Muscle layer of colon (tissue), 2 donors: ENCODE data around the gene PLEKHB1.

Experiments
- H3K27ac ChIP-seq: one replicate; pipeline ENCODE4 v1.7.0; 2013; ENCODE audit warnings: low read depth, mild to moderate bottlenecking, low read length, moderate library complexity
- H3K27me3 ChIP-seq, 2 donors: one replicate each; pipeline ENCODE4 v1.7.0; 2013; ENCODE audit warnings: low read length in 2 of 2, mild to moderate bottlenecking in 2 of 2; ENCODE audit not compliant: insufficient read depth in 2 of 2, control insufficient read depth in 1 of 2
- H3K36me3 ChIP-seq: one replicate; pipeline ENCODE4 v1.7.0; 2013; ENCODE audit warnings: mild to moderate bottlenecking, low read length; ENCODE audit not compliant: insufficient read depth
- H3K4me1 ChIP-seq: one replicate; pipeline ENCODE4 v1.7.0; 2013; ENCODE audit warnings: mild to moderate bottlenecking, low read length; ENCODE audit not compliant: insufficient read depth
- H3K4me3 ChIP-seq, 2 donors: one replicate each; pipeline ENCODE4 v1.7.0; 2013; ENCODE audit warnings: low read length in 2 of 2, low read depth in 1 of 2, mild to moderate bottlenecking in 1 of 2, moderate library complexity in 1 of 2
- H3K9ac ChIP-seq: one replicate; pipeline ENCODE4 v1.7.0; 2013; ENCODE audit warnings: low read length
- H3K9me3 ChIP-seq: one replicate; pipeline ENCODE4 v1.7.0; 2013; ENCODE audit warnings: mild to moderate bottlenecking, low read length
- donor health status: abdominal sarcoma.
- donor health status: Adenocarcinoma of cecum.

The PLEKHB1 gene

DNA sequence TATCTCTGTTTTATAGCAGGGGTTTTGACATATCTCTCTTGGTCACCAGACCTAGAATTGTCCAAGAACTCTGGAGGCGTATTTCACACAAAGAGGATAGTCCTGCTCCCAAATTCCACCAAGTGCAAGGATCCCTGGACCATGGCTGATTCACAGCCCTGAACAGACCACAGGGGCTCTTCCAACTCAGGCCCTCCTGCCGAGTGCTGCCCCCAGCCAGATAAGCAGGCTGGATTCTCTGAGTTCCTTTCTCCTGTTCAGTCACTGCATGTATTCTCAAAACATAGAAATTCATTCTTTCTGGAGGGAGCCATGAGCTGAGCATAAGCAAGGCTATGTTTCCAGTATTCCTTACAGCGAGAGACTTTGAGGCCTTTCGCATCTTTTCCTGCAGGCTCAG, 13.4 kb upstream of the PLEKHB1 start:
- no peaks in the 10 kb centered on the region for H3K9me3 ChIP-seq
- no peak overlapping the region for H3K27ac ChIP-seq
- H3K4me1 ChIP-seq, result no peaks in the 10 kb centered on the region

DNA sequence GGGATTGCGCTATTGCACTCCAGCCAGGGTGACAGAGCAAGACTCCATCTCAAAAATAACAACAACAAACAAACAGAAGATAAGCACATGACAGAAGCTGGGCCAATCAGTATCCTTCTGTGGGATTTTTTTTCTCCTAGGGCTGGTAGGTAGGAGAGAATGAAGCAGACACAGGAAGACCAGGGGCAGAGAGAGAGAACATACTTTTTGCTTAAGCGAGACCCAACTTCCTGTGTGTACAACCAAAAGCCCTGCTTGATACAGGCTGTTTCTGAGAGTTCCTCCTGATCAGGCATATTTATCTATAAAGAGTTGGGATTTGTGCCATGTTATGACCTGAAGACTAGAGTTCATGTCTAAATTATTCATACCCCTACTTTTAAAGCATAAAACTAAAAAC, 12.4 kb upstream of the PLEKHB1 start:
- no peaks in the 10 kb centered on the region for H3K9me3 ChIP-seq
- H3K9ac ChIP-seq, result no peak overlapping the region
- H3K27ac ChIP-seq, result no peak overlapping the region
- no peaks in the 10 kb centered on the region for H3K36me3 ChIP-seq
- no peaks in the 10 kb centered on the region for H3K4me1 ChIP-seq
- H3K27me3 ChIP-seq, result no peaks in the 10 kb centered on the region
- no peak overlapping the region for H3K4me3 ChIP-seq

More for the DNA sequence above, 13.4 kb upstream of the PLEKHB1 start:
- Histone ChIP-seq H3K9ac (no peak overlapping the region), H3K4me3 (no peak overlapping the region), H3K36me3 (no peaks in the 10 kb centered on the region), H3K27me3 (no peaks in the 10 kb centered on the region)

DNA sequence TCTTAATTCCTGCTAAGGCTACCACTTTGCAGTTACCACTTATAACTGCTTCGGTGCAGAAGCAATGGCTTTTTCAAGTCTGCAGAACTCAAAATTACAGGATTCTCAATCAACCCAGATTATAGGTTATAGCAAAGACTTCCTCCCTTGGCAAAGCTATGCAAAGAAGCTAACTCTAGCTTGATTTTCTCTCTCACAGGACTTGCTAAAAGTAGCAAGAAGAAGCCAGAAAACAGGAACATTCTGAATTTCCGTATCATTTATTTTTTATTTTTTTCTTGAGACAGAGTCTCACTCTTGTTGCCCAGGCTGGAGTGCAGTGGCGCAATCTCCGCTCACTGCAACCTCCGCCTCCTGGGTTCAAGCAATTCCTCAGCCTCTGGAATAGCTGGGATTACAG, 10.7 kb upstream of the PLEKHB1 start:
- H3K9me3 ChIP-seq, result no peaks in the 10 kb centered on the region
- no peak overlapping the region for H3K4me3 ChIP-seq

DNA sequence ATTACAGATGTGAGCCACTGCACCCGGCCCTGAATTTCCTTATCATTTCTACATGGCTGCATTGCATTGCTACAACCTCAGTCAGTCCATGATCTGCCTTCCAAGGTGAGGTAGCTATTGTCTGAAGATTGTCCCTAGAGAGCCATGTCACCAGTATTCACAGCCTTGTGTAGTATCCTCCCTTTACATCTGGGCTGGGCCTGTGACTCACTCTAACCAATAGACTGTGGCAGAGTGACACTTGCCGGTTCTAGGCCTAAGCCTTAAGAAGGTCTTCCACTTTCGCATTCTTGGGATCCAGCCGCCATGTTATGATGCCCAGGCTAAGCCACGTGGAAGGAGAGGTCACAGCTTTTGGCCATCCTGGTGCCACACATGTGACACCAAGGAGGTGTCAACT, 10.1 kb upstream of the PLEKHB1 start:
- no peak overlapping the region for H3K9ac ChIP-seq
- H3K9me3 ChIP-seq, result no peaks in the 10 kb centered on the region
- H3K27ac ChIP-seq, result no peak overlapping the region
- no peak overlapping the region for H3K4me3 ChIP-seq
- no peaks in the 10 kb centered on the region for H3K27me3 ChIP-seq
- H3K36me3 ChIP-seq, result no peaks in the 10 kb centered on the region
- H3K4me1 ChIP-seq, result no peaks in the 10 kb centered on the region

More for the DNA sequence above, 10.7 kb upstream of the PLEKHB1 start:
- H3K9ac ChIP-seq, result no peak overlapping the region
- no peak overlapping the region for H3K27ac ChIP-seq
- no peaks in the 10 kb centered on the region for H3K4me1 ChIP-seq
- no peaks in the 10 kb centered on the region for H3K27me3 ChIP-seq
- H3K36me3 ChIP-seq, result no peaks in the 10 kb centered on the region

DNA sequence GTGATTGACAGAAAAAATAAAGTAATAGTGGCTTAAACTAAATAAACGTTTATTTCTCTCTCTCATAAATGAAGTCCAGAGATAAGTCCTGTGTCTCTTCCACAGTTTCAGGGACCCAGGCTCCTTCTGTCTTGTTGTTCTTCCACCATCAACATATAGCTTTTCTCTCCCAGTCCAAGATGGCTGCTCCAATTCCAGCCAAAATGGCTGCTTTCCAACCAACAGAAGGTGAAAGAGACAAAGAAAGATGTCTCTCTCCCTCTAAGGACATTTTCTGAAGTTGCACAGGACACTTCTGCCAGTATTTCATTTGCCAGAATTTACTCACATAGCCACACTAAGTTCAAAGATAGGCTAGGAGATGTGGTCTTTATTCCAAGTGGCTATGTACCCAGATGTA, 9.4 kb upstream of the PLEKHB1 start:
- no peak overlapping the region for H3K4me3 ChIP-seq
- no peaks in the 10 kb centered on the region for H3K27me3 ChIP-seq
- H3K9ac ChIP-seq, result no peak overlapping the region
- no peaks in the 10 kb centered on the region for H3K4me1 ChIP-seq
- no peaks in the 10 kb centered on the region for H3K36me3 ChIP-seq
- H3K27ac ChIP-seq, result no peak overlapping the region
- no peaks in the 10 kb centered on the region for H3K9me3 ChIP-seq

DNA sequence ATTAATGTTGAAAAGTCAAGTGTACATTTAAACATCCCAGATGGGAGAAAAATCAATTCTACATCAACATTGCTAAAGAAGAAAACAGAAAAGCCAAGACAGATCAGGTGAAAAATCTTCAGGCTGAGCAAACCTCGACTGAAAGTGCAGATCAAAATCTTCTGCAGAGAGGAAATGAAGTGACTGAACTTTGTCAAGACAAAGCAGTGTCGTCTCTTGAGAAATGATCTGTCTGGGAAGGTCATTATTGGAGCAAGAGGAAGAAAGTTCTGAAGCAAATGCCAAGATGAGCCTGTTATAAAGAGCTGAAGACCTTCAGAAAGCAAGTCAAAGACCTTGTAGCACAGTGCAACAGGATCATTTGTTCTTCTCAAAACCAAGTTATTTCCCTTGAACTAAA, 5.8 kb upstream of the PLEKHB1 start:
- H3K36me3 ChIP-seq, result no peaks in the 10 kb centered on the region
- peaks cover 1% of the 10 kb centered on the region for H3K4me1 ChIP-seq
- H3K4me3 ChIP-seq, result no peak overlapping the region
- H3K27ac ChIP-seq, result no peak overlapping the region
- H3K27me3 ChIP-seq, result no peaks in the 10 kb centered on the region
- no peaks in the 10 kb centered on the region for H3K9me3 ChIP-seq
- H3K9ac ChIP-seq, result no peak overlapping the region

DNA sequence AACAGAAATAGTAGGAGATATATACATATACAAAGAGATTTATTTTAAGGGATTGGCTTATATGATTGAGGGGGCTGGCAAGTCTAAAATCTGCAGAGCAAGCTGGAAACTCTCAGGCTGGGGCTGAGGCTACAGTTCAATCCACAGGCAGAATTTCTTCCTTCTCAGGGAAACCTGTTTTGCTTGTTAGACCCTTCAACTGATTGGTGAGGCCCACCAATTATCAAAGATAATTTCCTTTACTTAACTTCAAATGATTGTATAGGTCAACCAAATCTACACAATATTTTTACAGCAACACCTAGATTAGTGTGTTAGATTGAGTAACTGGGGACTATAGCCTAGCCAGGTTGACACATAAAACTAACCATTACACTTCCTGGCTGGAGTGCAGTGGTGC, 4.7 kb upstream of the PLEKHB1 start:
- no peaks in the 10 kb centered on the region for H3K27me3 ChIP-seq
- H3K4me1 ChIP-seq, result peaks cover 4% of the 10 kb centered on the region
- no peak overlapping the region for H3K4me3 ChIP-seq
- no peak overlapping the region for H3K27ac ChIP-seq
- no peaks in the 10 kb centered on the region for H3K9me3 ChIP-seq
- H3K9ac ChIP-seq, result no peak overlapping the region
- H3K36me3 ChIP-seq, result no peaks in the 10 kb centered on the region

DNA sequence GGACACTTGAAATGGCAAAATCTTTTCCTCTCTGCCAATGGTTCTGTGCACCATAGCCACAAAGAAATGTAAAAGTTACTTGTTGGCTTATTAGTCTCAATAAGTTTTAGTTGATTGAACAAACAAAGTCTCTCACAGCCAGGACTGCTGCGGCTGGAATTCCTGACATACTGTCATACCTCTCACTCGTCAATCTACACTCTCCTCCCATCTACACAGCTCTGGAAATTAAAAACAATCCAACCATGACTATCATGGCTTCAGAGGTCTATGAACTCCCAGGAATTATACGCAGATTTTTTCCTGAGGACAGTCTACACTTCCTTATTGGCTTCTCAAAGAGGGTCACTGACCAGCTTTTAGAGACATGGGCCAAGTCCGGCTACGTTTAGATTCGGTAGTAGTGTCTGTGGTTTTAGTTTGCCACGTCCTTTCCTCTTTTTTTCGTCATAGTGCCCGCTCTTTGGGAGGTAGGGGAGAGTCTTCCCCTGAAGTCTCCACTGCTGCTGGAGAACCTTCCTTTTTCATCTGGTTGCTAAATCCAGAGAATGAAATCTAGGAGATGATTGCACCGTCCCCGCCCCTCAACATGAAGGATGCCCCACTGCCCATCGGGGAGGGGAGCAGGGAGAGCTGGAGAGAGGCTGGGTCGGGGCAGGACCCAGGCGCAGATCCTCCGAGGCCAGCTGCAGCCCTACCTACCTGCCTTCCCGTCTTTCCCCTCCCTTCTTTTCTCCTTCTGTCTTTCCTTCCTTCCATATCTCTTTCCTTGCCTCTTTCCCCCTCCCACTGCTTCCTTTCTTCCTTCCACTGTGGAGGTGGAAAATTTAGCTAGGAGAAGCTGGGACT, 1.0 kb upstream of the PLEKHB1 start:
- no peak overlapping the region for H3K27ac ChIP-seq
- H3K36me3 ChIP-seq, result no peaks in the 10 kb centered on the region
- H3K4me3 ChIP-seq, result no peak overlapping the region
- H3K4me1 ChIP-seq, result peaks cover 4% of the 10 kb centered on the region
- no peaks in the 10 kb centered on the region for H3K9me3 ChIP-seq
- H3K27me3 ChIP-seq, result no peaks in the 10 kb centered on the region
- H3K9ac ChIP-seq, result no peak overlapping the region

DNA sequence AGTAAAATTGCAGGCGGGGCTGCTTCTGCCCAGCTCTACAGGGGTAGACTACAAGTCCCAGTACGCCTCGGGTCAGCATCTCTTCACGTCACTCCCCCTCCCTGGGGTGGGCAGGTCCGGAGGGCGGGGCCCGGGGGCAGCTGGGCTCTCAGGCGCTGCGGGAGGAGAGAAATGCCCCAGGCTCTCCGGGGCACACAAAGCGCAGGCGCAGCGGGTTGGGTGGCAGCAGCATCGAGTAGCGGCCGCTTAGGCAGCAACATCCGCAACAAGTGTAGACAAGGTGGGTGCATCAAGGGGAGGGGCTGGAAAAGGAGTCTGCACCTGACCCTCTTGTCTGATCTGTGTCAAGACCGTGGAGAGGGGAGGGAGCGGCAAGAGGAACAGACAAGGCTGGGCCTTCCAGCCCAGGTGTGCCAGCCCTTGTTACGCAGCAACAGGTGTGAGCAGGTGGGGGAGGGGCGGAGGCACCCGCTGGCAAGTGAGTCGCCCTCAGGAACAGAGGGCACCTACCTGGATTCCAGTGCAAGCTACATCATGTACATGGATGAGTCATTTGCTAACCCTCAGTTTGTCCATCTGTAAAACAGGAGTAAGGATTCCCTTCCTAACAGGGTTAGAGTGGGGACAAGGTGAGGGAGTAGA, 1.2 kb downstream of the PLEKHB1 start:
- H3K9ac ChIP-seq, result no peak overlapping the region
- no peaks in the 10 kb centered on the region for H3K27me3 ChIP-seq
- H3K4me1 ChIP-seq, result peaks cover 4% of the 10 kb centered on the region
- no peaks in the 10 kb centered on the region for H3K36me3 ChIP-seq
- no peaks in the 10 kb centered on the region for H3K9me3 ChIP-seq
- peak overlapping the region in 1 of 2 donors; percentile 38 for H3K4me3 ChIP-seq
- H3K27ac ChIP-seq, result no peak overlapping the region

DNA sequence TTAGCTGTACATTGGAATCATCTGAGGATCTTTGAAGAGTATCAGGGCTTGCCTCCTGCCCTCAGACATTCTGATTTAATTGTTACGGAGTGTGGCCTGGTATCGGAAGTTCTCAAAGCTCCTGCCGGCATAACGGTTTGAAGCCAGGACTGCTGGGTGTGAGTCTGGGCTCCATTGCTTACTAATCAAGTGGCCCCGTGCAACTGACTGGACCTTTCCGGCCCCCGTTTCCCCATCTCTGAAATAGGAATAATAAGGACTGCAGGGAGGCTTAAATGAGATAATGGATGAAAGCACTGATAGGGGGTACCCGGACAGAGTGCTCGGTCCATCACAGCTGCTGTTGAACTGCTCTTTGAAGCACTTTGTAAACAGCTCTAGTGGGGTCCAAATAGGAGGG, 1.7 kb downstream of the PLEKHB1 start:
- Histone ChIP-seq H3K27me3 (no peaks in the 10 kb centered on the region), H3K9me3 (no peaks in the 10 kb centered on the region), H3K36me3 (no peaks in the 10 kb centered on the region), H3K4me3 (peak overlapping the region in 1 of 2 donors; percentile 38), H3K27ac (no peak overlapping the region), H3K4me1 (peaks cover 4% of the 10 kb centered on the region), H3K9ac (no peak overlapping the region)

DNA sequence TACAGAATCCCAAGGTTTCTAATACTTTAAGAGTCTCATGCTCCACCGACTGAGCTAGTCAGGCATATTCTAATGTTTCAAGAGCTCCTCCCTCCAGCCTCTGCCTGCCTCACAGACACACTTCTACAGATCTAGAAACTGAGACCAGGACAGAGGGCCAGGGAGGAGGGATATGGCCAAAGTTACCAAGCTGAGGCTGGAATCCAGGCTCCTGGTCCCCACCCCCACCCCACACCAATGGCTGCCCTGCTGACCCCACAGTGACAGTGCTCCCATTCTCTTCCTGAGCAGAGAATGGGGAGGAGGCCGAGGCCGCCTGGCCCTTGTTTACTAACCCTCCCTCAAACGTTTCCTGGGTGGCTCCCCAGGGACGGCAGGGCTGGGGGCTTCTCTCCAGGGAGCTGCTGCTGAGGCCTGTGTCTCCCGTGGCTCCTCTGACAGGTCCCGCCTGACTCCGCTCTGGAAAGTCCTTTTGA, 2.2 kb downstream of the PLEKHB1 start:
- H3K9me3 ChIP-seq, result no peaks in the 10 kb centered on the region
- no peak overlapping the region for H3K4me3 ChIP-seq
- H3K27me3 ChIP-seq, result no peaks in the 10 kb centered on the region
- H3K9ac ChIP-seq, result no peak overlapping the region
- H3K36me3 ChIP-seq, result no peaks in the 10 kb centered on the region
- H3K27ac ChIP-seq, result no peak overlapping the region
- peaks cover 4% of the 10 kb centered on the region for H3K4me1 ChIP-seq
